ENCODE results near the gene SRA1. TPM values are rescaled to one million over a fixed set of nuclear protein-coding genes. Genes with fewer than 3 reads are reported as not detected.

Gene SRA1
- total RNA-seq, 4 donors from 2014 or later: 22.7 to 43.7 (median 35.7) TPM

- WGBS, 2 donors: 88 to 93% methylated on average over 10 of the region's 10 CpGs
- intact Hi-C loops (cut with DNase I): loop anchor here (5.0 kb wide), 1 partner anchor 77 kb away; the partner anchor contains the start of gene TMCO6
- no peak overlapping the region for H3K4me3 ChIP-seq (replicated peaks in 1 of 3)
- peaks cover 0 to 10% of the 10 kb centered on the region in 2 donors for H3K36me3 ChIP-seq
- TF ChIP-seq, protein P1, sequence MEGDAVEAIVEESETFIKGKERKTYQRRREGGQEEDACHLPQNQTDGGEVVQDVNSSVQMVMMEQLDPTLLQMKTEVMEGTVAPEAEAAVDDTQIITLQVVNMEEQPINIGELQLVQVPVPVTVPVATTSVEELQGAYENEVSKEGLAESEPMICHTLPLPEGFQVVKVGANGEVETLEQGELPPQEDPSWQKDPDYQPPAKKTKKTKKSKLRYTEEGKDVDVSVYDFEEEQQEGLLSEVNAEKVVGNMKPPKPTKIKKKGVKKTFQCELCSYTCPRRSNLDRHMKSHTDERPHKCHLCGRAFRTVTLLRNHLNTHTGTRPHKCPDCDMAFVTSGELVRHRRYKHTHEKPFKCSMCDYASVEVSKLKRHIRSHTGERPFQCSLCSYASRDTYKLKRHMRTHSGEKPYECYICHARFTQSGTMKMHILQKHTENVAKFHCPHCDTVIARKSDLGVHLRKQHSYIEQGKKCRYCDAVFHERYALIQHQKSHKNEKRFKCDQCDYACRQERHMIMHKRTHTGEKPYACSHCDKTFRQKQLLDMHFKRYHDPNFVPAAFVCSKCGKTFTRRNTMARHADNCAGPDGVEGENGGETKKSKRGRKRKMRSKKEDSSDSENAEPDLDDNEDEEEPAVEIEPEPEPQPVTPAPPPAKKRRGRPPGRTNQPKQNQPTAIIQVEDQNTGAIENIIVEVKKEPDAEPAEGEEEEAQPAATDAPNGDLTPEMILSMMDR (IDR thresholded peaks at IDR 0.05): no peak
- TF ChIP-seq POLR2A (IDR thresholded peaks at IDR 0.05): no peak
- H3K9me3 ChIP-seq: no peaks in the 10 kb centered on the region
- no peak overlapping the region for H3K27ac ChIP-seq
- no peaks in the 10 kb centered on the region for H3K27me3 ChIP-seq
- H3K4me1 ChIP-seq: peaks cover 22 to 34% of the 10 kb centered on the region in 2 donors
- no peak for DNase-seq
Observed at GRCh38 chr5:140560227-140560626, 3.0 kb upstream of the SRA1 start.

- intact Hi-C loops (cut with DNase I): no loop called here
- Histone ChIP-seq H3K36me3 (peaks cover 2 to 10% of the 10 kb centered on the region in 2 donors), H3K9me3 (no peaks in the 10 kb centered on the region), H3K4me1 (peaks cover 16 to 33% of the 10 kb centered on the region in 2 donors), H3K4me3 (replicated peaks in 1 of 3) (no peak overlapping the region), H3K27me3 (no peaks in the 10 kb centered on the region), H3K27ac (no peak overlapping the region)
- DNase-seq: no peak
- no peak for TF ChIP-seq POLR2A (IDR thresholded peaks at IDR 0.05)
- TF ChIP-seq, protein P1 (IDR thresholded peaks at IDR 0.05): no peak
- 94 to 95% methylated on average over 8 to 9 of the region's 9 CpGs for WGBS, 2 donors
Observed at GRCh38 chr5:140558542-140558941, 1.3 kb upstream of the SRA1 start.

- 77 to 82% methylated on average over 3 of the region's 3 CpGs for WGBS, 2 donors
- Histone ChIP-seq H3K27me3 (no peaks in the 10 kb centered on the region), H3K36me3 (peaks cover 5 to 10% of the 10 kb centered on the region in 2 donors), H3K27ac (peak overlapping the region; percentile 50 to 83 (median 65)), H3K4me3 (replicated peaks in 1 of 3) (no peak overlapping the region), H3K9me3 (no peaks in the 10 kb centered on the region), H3K4me1 (peaks cover 10 to 27% of the 10 kb centered on the region in 2 donors)
- DNase-seq: no peak
- TF ChIP-seq POLR2A (IDR thresholded peaks at IDR 0.05): no peak
- TF ChIP-seq, protein P1 (IDR thresholded peaks at IDR 0.05): no peak
- intact Hi-C loops (cut with DNase I): no loop called here
Observed at GRCh38 chr5:140557965-140558364, 692 bp upstream of the SRA1 start.

DNA sequence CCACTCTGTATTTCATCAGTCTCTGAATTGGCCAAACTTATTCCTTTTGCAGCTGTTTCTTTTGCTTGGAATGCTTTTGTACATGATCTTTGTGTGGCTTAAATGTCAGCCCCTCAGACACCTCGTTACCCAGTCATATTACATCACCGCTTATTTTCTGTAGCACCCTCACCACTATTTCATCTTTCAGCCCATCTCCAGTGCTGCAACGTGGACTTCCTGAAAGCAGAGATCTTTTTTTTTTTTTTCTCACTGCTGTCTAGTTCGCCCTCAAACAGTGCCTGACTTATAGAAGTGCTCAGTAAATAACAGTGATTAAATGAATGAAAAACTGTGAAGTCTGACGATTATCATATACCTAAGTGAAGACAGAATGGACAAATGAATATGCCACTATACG, 835 bp downstream of the SRA1 start:
- TF ChIP-seq, protein P1 (IDR thresholded peaks at IDR 0.05): no peak
- TF ChIP-seq POLR2A (IDR thresholded peaks at IDR 0.05): no peak
- H3K36me3 ChIP-seq: peaks cover 9 to 10% of the 10 kb centered on the region in 2 donors
- WGBS, 2 donors: 4 to 5% methylated on average over 6 of the region's 6 CpGs
- no peaks in the 10 kb centered on the region for H3K9me3 ChIP-seq
- H3K27me3 ChIP-seq: no peaks in the 10 kb centered on the region
- no peak for DNase-seq
- peaks cover 9 to 22% of the 10 kb centered on the region in 2 donors for H3K4me1 ChIP-seq
- peak overlapping the region in 1 of 3 donors; percentile 65 for H3K27ac ChIP-seq
- intact Hi-C loops (cut with DNase I): no loop called here
- peak overlapping the region; percentile 22 to 91 (median 66) for H3K4me3 ChIP-seq (replicated peaks in 1 of 3)

DNA sequence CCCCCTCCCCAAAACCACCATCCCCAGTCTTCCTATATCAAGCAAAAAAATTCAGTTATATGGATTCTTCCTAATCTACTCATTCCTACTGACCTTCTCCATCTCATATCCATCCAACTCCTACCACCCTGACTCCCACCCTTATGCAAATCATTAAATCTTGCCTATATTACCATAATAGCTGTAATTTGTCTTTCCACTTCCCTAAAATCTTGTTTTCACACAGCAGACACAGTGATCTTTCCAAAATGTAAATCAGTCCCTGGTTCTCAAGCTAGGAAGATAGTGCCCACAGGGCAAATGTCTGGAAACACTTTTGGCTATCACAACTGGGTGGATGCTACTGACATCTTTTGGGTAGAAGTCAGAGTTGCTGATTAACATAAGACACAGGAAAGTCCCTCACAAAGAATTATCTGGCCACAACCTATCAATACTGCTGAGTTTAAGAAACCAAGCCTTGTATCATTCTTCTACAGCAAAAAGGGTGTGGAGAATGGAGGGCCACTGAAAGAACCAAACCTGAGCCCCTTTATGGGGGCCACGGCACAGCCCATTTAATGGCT, 1.4 kb downstream of the SRA1 start:
- intact Hi-C loops (cut with DNase I): no loop called here
- Histone ChIP-seq H3K27me3 (no peaks in the 10 kb centered on the region), H3K4me3 (replicated peaks in 1 of 3) (no peak overlapping the region), H3K4me1 (peaks cover 9 to 22% of the 10 kb centered on the region in 2 donors), H3K27ac (peak overlapping the region in 1 of 3 donors; percentile 1), H3K9me3 (no peaks in the 10 kb centered on the region), H3K36me3 (peaks cover 12 to 13% of the 10 kb centered on the region in 2 donors)
- WGBS, 2 donors: 71 to 77% methylated on average over 1 of the region's 1 CpG
- DNase-seq: no peak
- TF ChIP-seq POLR2A (IDR thresholded peaks at IDR 0.05): no peak
- TF ChIP-seq, protein P1 (IDR thresholded peaks at IDR 0.05): no peak
